GM12878 (cell line): ENCODE measurements around the gene TRIM63.

Source experiments
- NR2C1 ChIP-seq: fragments of 450-650 bp; IDR thresholded peaks from 2 replicates; pipeline ENCODE4 v1.6.1; 2017; ENCODE audit warnings: antibody characterized with exemption, mild to moderate bottlenecking, moderate library complexity
- POLR2A ChIP-seq: IDR thresholded peaks from 2 replicates; pipeline ENCODE4 v1.6.1; 2011; ENCODE audit warnings: low read depth, mild to moderate bottlenecking, low read length
- RFX5 ChIP-seq: IDR thresholded peaks from 2 replicates; pipeline ENCODE4 v1.6.1; 2011; ENCODE audit warnings: low read depth, low read length, improper control_type of control experiment
- TF ChIP-seq, protein P1 (sequence below): IDR thresholded peaks from 2 replicates; pipeline ENCODE4 v1.6.1; 2011; ENCODE audit warnings: low read depth, mild to moderate bottlenecking, low read length, moderate library complexity, borderline replicate concordance; ENCODE audit errors: extremely low read depth
- TF ChIP-seq, protein P2 (sequence below), 3 experiments: IDR thresholded peaks in 2 of 3; conservative IDR thresholded peaks in 1 of 3; 2 replicates each; pipeline ENCODE4 v1.5.1; 2011; ENCODE audit warnings: low read depth in 3 of 3, low read length in 3 of 3, mild to moderate bottlenecking in 3 of 3, control low read depth in 2 of 3, moderate library complexity in 2 of 3, inconsistent platforms in 1 of 3, mixed read lengths in 1 of 3; ENCODE audit not compliant: control insufficient read depth in 2 of 3, insufficient read depth in 1 of 3; ENCODE audit errors: extremely low read depth in 1 of 3

DNA sequence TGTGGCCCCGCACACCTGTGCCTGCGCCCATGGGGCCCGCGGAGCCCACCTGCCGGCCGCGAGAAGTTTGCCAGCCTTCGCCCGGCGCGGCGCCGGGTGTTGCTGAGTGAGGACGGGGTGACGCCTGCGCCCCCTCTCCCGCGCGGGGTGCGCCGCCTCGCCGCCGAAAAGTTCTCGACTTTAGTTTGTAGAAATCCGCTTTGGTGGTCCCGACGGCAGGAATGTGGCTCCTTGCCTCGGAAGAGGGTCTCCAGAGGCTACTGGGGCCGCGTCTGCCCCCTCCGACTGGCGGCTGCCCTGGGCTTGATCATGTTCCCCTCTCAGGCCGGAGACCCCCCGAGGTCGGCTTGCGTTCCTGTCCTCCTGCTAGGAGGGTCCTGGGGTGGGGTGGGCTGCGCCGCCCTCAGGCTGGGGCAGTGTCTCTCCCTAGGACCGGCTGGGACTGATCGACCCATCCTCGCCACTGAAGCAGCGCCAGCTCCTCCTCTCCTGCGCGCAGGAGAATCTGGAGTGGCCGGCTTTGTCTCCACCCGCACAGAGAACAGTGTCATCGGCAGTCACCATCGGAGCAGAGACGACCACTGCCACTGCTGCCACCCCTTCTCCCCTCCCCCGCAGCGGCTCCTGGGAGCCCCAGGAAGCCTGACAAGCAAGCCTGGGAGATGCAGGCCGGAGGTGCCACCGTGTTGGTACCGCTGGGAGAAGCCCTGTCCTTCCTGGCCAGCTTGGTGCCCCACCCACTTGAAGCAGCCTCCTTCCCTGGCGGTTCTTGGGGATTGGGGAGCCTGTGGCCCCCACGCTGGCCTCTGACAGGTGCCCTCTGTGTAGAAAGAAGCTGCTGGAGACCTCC is 21.0 kb downstream of the TRIM63 start:
- TF ChIP-seq NR2C1 (no peak), RFX5 (no peak), POLR2A (no peak)
- TF ChIP-seq, protein P1, sequence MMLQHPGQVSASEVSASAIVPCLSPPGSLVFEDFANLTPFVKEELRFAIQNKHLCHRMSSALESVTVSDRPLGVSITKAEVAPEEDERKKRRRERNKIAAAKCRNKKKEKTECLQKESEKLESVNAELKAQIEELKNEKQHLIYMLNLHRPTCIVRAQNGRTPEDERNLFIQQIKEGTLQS, result no peak
- TF ChIP-seq, protein P2, sequence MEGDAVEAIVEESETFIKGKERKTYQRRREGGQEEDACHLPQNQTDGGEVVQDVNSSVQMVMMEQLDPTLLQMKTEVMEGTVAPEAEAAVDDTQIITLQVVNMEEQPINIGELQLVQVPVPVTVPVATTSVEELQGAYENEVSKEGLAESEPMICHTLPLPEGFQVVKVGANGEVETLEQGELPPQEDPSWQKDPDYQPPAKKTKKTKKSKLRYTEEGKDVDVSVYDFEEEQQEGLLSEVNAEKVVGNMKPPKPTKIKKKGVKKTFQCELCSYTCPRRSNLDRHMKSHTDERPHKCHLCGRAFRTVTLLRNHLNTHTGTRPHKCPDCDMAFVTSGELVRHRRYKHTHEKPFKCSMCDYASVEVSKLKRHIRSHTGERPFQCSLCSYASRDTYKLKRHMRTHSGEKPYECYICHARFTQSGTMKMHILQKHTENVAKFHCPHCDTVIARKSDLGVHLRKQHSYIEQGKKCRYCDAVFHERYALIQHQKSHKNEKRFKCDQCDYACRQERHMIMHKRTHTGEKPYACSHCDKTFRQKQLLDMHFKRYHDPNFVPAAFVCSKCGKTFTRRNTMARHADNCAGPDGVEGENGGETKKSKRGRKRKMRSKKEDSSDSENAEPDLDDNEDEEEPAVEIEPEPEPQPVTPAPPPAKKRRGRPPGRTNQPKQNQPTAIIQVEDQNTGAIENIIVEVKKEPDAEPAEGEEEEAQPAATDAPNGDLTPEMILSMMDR (IDR thresholded peaks at IDR 0.05 in 2 of 3, conservative IDR thresholded peaks at IDR 0.05 in 1 of 3; ENCODE audit: control insufficient read depth in 2 of 3, extremely low read depth in 1 of 3, insufficient read depth in 1 of 3, low read depth in 3 of 3, low read length in 3 of 3), result no peak
